NT2/D1 (cell line): ENCODE results near the gene PPA1.

Source experiments
- SUZ12 ChIP-seq: IDR thresholded peaks from 2 replicates; pipeline ENCODE4 v1.6.1; 2011; ENCODE audit not compliant: insufficient read length, insufficient read depth; ENCODE audit errors: extremely low read depth
- YY1 ChIP-seq: IDR thresholded peaks from 2 replicates; pipeline ENCODE4 v1.6.1; 2011; ENCODE audit not compliant: insufficient read length, insufficient read depth
- ZNF274 ChIP-seq: IDR thresholded peaks from 2 replicates; pipeline ENCODE4 v1.6.1; 2011; ENCODE audit warnings: mild to moderate bottlenecking, low read depth, low read length

- no peak for TF ChIP-seq SUZ12
- no peak for TF ChIP-seq ZNF274
- no peak for TF ChIP-seq YY1
Observed at GRCh38 chr10:70163448-70163847, 69.8 kb downstream of the PPA1 start.
